HepG2 (cell line): ENCODE results near the gene CSNK1D. TPM values are rescaled to one million over a fixed set of nuclear protein-coding genes. Genes with fewer than 3 reads are reported as not detected.

Experiments used
- E2F1 ChIP-seq: sonication (generic); formaldehyde crosslinking; IDR thresholded peaks from 2 replicates; pipeline ENCODE4 v1.5.0; 2020; ENCODE audit warnings: missing genetic modification reagents
- EZH2 ChIP-seq: conservative IDR thresholded peaks from 2 replicates; pipeline ENCODE4 v1.6.1; 2012; ENCODE audit warnings: mild to moderate bottlenecking, low read depth, low read length, moderate library complexity
- HMG20B ChIP-seq: conservative IDR thresholded peaks from 2 replicates; pipeline ENCODE4 v1.6.1; 2016; ENCODE audit warnings: missing genetic modification reagents, missing compliant biosample characterization
- HNRNPH1 ChIP-seq: fragments of 200-400 bp; formaldehyde crosslinking; optimal IDR thresholded peaks from 2 replicates; pipeline ENCODE3; 2017; ENCODE audit warnings: mild to moderate bottlenecking, low read depth, low read length
- KLF15 ChIP-seq: sonication (generic); formaldehyde crosslinking; IDR thresholded peaks from 2 replicates; pipeline ENCODE4 v1.8.1; 2023; ENCODE audit warnings: borderline replicate concordance, mild to moderate bottlenecking, inconsistent platforms, missing genetic modification reagents, mixed read lengths
- NFKB2 ChIP-seq: sonication (generic); formaldehyde crosslinking; IDR thresholded peaks from 2 replicates; pipeline ENCODE4 v1.4.0; 2020; ENCODE audit warnings: missing genetic modification reagents, borderline replicate concordance
- REL ChIP-seq: sonication (generic); formaldehyde crosslinking; conservative IDR thresholded peaks from 2 replicates; pipeline ENCODE4 v1.8.0; 2022; ENCODE audit warnings: mild to moderate bottlenecking, missing genetic modification reagents, moderate library complexity
- TAF1 ChIP-seq: sonication (generic); formaldehyde crosslinking; IDR thresholded peaks from 2 replicates; pipeline ENCODE4 v1.4.0; 2020; ENCODE audit warnings: missing genetic modification reagents
- TERF1 ChIP-seq: sonication (generic); formaldehyde crosslinking; IDR thresholded peaks from 2 replicates; pipeline ENCODE4 v1.8.0; 2022; ENCODE audit warnings: mild to moderate bottlenecking, missing genetic modification reagents, moderate library complexity
- THYN1 ChIP-seq: sonication (generic); formaldehyde crosslinking; IDR thresholded peaks from 2 replicates; pipeline ENCODE4 v1.8.1; 2023; ENCODE audit warnings: low read depth, mild to moderate bottlenecking, moderate library complexity, missing genetic modification reagents, borderline replicate concordance
- ZMYM4 ChIP-seq: sonication (generic); formaldehyde crosslinking; IDR thresholded peaks from 2 replicates; pipeline ENCODE4 v1.8.1; 2023; ENCODE audit warnings: mild to moderate bottlenecking, missing genetic modification reagents
- ZNF17 ChIP-seq: sonication (generic); formaldehyde crosslinking; IDR thresholded peaks from 2 replicates; pipeline ENCODE4 v1.5.0; 2020; ENCODE audit warnings: mild to moderate bottlenecking, missing genetic modification reagents
- ZNF18 ChIP-seq: sonication (generic); formaldehyde crosslinking; IDR thresholded peaks from 2 replicates; pipeline ENCODE4 v1.8.0; 2022; ENCODE audit warnings: mild to moderate bottlenecking, missing genetic modification reagents; ENCODE audit not compliant: insufficient replicate concordance
- ZNF225 ChIP-seq: sonication (generic); formaldehyde crosslinking; IDR thresholded peaks from 2 replicates; pipeline ENCODE4 v1.4.0; 2020; ENCODE audit warnings: mild to moderate bottlenecking, missing genetic modification reagents
- ZNF382 ChIP-seq: sonication (generic); formaldehyde crosslinking; IDR thresholded peaks from 2 replicates; pipeline ENCODE4 v1.5.0; 2020; ENCODE audit warnings: missing genetic modification reagents, mild to moderate bottlenecking, borderline replicate concordance
- ZNF407 ChIP-seq: sonication (generic); formaldehyde crosslinking; IDR thresholded peaks from one replicate; pipeline ENCODE4 v1.5.1; 2020; ENCODE audit warnings: mild to moderate bottlenecking, missing genetic modification reagents; ENCODE audit errors: not compliant biosample characterization
- ZNF605 ChIP-seq: sonication (generic); formaldehyde crosslinking; IDR thresholded peaks from 2 replicates; pipeline ENCODE4 v1.8.0; 2022; ENCODE audit warnings: mild to moderate bottlenecking, missing genetic modification reagents
- polyA plus RNA-seq, 8 experiments: library from polyadenylated mRNA; depleted of rRNA in 3 of 8; stranded (reverse) in 7 of 8; unstranded in 1 of 8; fragments of >200 nt; fragmentation: Illumina TruSeq in 4 of 8; extraction: Trizol in 4 of 8; gene quantifications; 2 replicates each; pipeline versions ENCODE4 v1.2.1 to v1.2.3, GENCODE V29; 2011 to 2016; ENCODE audit warnings: low read depth in 4 of 8, missing spikeins in 1 of 8, mixed read lengths in 1 of 8; ENCODE audit not compliant: insufficient read depth in 1 of 8
- total RNA-seq, 5 experiments: library from RNA; depleted of rRNA; stranded (reverse); fragments of >200 nt; fragmentation: Illumina TruSeq; extraction: Trizol; gene quantifications; 2 replicates each; pipeline ENCODE4 v1.2.3, GENCODE V29; 2016; ENCODE audit warnings: low read depth in 1 of 5

Gene CSNK1D
- total and polyA plus RNA-seq, 2 of the 13 experiments (the other 11 are each of a cell fraction or from before 2014, with no cell fraction given): 31.5 to 128 TPM

GRCh38 chr17:82217530-82218204 lies 55.8 kb downstream of the CSNK1D start (continued):
- TF ChIP-seq ZNF17 (CRISPR knock-in tag) (no peak), ZNF18 (CRISPR knock-in tag) (no peak), E2F1 (CRISPR knock-in tag) (no peak), TAF1 (CRISPR knock-in tag) (peak; percentile 53), ZNF605 (no peak), NFKB2 (CRISPR knock-in tag) (peak; percentile 91), ZNF382 (CRISPR knock-in tag) (no peak), REL (peak; percentile 67; the same call in 1 of the 2 replicates), THYN1 (CRISPR knock-in tag) (no peak), ZNF407 (CRISPR knock-in tag) (no peak), TERF1 (CRISPR knock-in tag) (peak; percentile 76; the same call in 1 of the 2 replicates), HNRNPH1 (no peak), HMG20B (CRISPR knock-in tag) (no peak), KLF15 (no peak; the same call in 1 of the 2 replicates), ZNF225 (CRISPR knock-in tag) (no peak), EZH2 (no peak), ZMYM4 (no peak)
